ENCODE results near the gene PTPRD.

PTPRD gene

DNA sequence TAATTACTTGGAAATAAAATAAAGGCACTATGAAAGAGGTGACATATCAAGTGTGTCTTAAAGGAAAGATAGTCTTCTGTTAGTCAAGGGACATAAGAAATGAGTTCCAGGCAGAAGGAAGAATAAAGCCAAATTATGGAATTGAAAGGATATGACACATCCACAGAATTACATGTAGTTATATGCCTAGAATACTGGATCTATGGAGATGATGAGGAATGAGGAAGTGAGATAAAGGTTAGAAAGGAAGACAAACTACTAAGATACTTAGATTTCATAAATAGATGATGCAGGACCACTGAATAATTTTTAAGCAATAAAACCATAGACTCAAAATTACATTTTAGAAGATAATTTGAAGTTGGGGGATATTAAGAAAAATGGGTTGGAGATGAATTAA, 609.8 kb downstream of the PTPRD start:
- H3K4me1 Mint-ChIP-seq = no peaks in the 10 kb centered on the region
- H3K9me3 Mint-ChIP-seq = no peaks in the 10 kb centered on the region
- H3K36me3 Mint-ChIP-seq (ENCODE audit: low read depth) = no peaks in the 10 kb centered on the region
- no peak overlapping the region for H3K27ac Mint-ChIP-seq
- DNase-seq (no peak), ATAC-seq (no peak)
- H3K4me3 Mint-ChIP-seq = no peak overlapping the region
- no peaks in the 10 kb centered on the region for H3K27me3 Mint-ChIP-seq

DNA sequence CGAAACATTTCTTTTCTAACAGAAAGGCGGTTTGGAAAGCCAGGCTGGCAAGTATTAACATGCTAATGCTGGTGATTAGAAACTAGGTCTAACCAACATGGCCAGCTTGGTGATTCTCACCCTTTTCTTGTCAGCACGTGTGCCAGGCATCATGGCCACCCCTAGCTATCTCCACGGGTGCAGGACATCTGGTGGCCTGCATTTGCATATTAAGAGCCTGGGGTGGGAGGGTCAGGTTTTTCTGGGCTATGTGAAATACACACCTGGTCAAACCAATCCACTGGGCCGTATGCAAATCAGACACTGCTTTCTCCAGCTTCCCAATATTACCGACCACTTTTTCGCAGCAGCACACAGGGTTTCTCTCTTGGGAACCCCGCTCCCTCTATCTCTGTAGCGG, 612.1 kb downstream of the PTPRD start:
- H3K9me3 Mint-ChIP-seq = no peaks in the 10 kb centered on the region
- no peaks in the 10 kb centered on the region for H3K27me3 Mint-ChIP-seq
- H3K36me3 Mint-ChIP-seq (ENCODE audit: low read depth) = no peaks in the 10 kb centered on the region
- no peak for ATAC-seq
- no peak overlapping the region for H3K27ac Mint-ChIP-seq
- no peak for DNase-seq
- H3K4me1 Mint-ChIP-seq = no peaks in the 10 kb centered on the region
- H3K4me3 Mint-ChIP-seq = no peak overlapping the region

DNA sequence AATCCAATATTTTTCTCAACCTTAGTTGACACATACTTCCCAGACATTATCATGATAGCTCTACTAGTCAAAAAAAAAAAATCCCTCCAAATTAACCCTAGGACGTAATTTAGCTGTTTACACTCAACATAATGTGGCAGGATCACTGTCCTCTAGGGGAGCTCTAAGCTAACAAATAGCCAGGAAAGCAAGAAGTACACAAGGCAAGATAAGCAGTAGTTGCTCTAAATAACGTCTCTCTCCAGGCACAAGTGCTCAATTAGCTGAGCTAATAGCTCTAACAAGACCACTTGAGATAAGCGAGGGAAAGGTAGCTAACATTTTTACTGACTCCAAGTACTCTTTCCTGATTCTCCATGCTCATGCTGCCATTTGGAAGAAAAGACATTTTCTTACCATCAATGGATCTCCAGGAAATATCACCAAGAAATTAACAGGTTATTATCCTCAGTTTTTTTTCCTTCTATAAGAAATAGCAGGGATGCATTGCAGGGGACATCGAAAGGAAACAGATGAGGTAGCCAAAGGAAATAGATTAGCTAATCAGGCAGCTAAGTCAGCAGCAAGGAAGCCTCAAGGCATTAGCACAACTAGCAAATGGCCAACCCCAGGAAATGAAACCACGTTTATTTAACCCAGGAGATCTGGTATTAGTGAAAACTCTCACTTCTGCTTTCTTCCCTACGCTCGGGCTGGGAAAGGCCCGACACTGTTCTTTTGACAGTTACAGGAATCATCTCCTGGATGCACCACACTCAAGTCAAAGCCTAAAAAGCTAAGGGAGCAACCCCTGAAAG, 614.1 kb downstream of the PTPRD start:
- no peak overlapping the region for H3K27ac Mint-ChIP-seq
- H3K4me3 Mint-ChIP-seq = no peak overlapping the region
- ATAC-seq (no peak), DNase-seq (no peak)
- no peaks in the 10 kb centered on the region for H3K9me3 Mint-ChIP-seq
- H3K4me1 Mint-ChIP-seq = no peaks in the 10 kb centered on the region
- H3K36me3 Mint-ChIP-seq (ENCODE audit: low read depth) = no peaks in the 10 kb centered on the region
- H3K27me3 Mint-ChIP-seq = no peaks in the 10 kb centered on the region

DNA sequence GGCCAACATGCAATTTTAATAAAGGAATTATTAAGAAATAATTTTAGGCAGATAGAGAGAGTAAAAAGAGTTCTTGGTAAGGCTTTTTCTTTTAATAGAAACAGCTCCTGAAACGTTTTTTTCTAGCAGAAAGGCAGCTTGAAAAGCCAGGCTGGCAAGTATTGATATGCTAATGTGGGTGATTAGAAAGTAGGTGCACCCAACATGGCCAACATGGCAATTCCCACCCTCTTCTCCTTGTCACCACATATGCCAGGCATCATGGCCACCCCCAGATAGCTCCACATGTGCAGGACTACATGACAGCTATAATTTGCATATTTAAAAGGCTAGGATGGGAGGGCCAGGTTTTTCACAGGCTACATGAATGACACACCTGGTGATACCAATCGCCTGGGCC, 615.2 kb downstream of the PTPRD start:
- no peaks in the 10 kb centered on the region for H3K4me1 Mint-ChIP-seq
- no peaks in the 10 kb centered on the region for H3K27me3 Mint-ChIP-seq
- H3K27ac Mint-ChIP-seq = no peak overlapping the region
- DNase-seq (no peak), ATAC-seq (no peak)
- H3K36me3 Mint-ChIP-seq (ENCODE audit: low read depth) = no peaks in the 10 kb centered on the region
- H3K9me3 Mint-ChIP-seq = peaks cover 2% of the 10 kb centered on the region
- H3K4me3 Mint-ChIP-seq = no peak overlapping the region

DNA sequence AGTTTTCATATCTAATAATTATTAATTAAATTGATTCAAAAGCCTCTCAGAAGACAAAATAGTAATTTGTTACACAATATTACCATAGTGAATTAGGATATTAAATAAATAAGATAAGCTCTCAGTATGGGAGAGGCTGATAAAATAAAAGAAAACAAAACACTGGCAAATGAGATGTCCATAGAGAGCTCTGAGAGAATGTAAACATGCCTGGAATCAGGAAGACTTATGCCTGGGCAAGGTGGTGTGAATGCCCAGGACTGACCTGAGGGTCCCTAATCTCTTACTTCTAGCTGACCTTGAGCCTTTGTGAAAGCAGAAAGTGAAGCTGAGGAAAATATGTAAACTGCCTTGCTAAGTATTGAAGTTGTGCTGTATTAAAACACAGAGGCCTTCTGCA, 616.5 kb downstream of the PTPRD start:
- Mint-ChIP-seq H3K27ac (no peak overlapping the region), H3K4me1 (no peaks in the 10 kb centered on the region), H3K9me3 (peaks cover 6% of the 10 kb centered on the region), H3K27me3 (no peaks in the 10 kb centered on the region), H3K4me3 (no peak overlapping the region), H3K36me3 (ENCODE audit: low read depth) (no peaks in the 10 kb centered on the region)
- DNase-seq = no peak
- ATAC-seq = no peak

DNA sequence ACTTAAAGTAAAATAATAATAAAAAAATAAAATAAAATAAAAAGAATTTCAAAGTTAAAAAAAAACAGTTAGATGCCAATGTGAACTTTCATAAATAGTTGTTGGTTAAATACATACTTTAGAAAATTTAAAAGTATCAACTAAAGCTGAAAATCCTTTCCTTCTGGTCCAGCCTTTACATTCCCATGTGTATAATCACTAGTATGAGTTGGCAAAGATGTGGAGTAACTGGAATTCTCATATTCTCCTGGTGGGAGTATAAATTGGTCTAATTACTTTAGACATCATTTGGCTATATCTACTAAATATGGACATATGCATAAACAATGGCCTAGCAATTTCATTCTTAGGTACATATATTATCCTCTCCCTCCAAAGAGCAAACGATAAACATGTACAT, 619.9 kb downstream of the PTPRD start:
- no peaks in the 10 kb centered on the region for H3K4me1 Mint-ChIP-seq
- ATAC-seq (no peak), DNase-seq (no peak)
- peaks cover 10% of the 10 kb centered on the region for H3K9me3 Mint-ChIP-seq
- no peaks in the 10 kb centered on the region for H3K27me3 Mint-ChIP-seq
- no peaks in the 10 kb centered on the region for H3K36me3 Mint-ChIP-seq (ENCODE audit: low read depth)
- no peak overlapping the region for H3K4me3 Mint-ChIP-seq
- no peak overlapping the region for H3K27ac Mint-ChIP-seq

DNA sequence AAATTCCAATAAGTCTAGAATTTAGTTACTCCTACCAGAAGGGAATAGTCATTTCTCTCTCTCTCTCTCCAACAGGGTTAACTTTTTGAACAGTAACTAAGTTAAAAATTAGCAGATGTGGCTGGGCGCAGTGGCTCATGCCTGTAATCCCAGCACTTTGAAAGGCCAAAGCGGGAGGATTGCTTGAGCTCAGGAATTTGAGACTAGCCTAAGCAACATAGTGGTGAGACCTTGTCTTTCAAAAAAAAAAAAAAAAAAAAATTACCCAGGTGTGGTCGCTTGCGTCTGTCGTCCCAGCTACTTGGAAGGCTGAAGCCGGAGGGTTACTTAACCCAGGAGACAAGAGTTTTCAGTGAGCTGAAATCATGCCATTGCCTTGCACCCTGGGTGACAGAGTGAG, 639.7 kb downstream of the PTPRD start:
- H3K4me1 Mint-ChIP-seq = no peaks in the 10 kb centered on the region

DNA sequence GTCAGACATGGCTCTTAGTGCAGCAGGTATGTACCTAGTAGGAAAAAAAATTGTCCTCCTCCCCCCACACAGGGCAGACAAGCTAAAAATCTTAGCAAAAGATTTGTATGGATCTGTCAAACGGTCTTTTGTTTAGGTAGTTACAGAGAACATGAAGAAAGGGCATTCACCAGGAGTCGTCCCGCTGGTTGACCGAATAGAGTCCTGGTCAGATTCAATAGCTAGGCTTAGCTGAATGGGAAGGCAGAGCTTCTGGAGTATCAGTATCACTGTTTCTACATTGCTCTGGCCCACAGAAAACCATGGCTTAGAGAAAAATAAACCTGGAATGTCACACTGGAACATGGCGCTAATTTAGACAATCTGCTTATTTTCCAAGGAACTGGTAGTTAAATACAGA, 642.3 kb downstream of the PTPRD start:
- H3K4me1 Mint-ChIP-seq = no peaks in the 10 kb centered on the region
- no peaks in the 10 kb centered on the region for H3K36me3 Mint-ChIP-seq (ENCODE audit: low read depth)
- DNase-seq = no peak
- H3K27ac Mint-ChIP-seq = no peak overlapping the region
- no peak overlapping the region for H3K4me3 Mint-ChIP-seq
- no peaks in the 10 kb centered on the region for H3K27me3 Mint-ChIP-seq
- H3K9me3 Mint-ChIP-seq = peaks cover 4% of the 10 kb centered on the region
- no peak for ATAC-seq

More for the DNA sequence above, 639.7 kb downstream of the PTPRD start:
- Mint-ChIP-seq H3K4me3 (no peak overlapping the region), H3K9me3 (no peaks in the 10 kb centered on the region), H3K36me3 (ENCODE audit: low read depth) (no peaks in the 10 kb centered on the region), H3K27ac (no peak overlapping the region), H3K27me3 (no peaks in the 10 kb centered on the region)
- DNase-seq (no peak), ATAC-seq (no peak)

DNA sequence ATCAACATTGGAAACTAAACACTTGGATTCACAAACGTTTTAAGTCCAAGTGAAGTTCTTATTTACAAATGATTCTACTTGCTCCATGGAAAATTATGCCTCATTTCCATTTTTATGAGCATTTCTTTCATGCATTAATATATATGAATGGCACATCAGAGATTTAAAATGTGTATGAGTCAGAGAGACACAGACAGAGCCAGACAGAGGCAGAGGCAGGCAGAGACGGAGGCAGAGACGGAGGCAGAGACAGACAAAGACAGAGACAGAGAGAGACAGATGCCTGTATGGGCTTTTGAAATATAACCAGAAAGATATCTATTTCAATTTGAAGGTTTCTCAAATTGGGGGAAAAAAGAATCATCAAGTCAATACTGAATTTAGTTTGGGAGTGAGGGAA, 649.0 kb downstream of the PTPRD start:
- no peak for ATAC-seq
- Mint-ChIP-seq H3K27ac (no peak overlapping the region), H3K36me3 (ENCODE audit: low read depth) (no peaks in the 10 kb centered on the region), H3K4me1 (no peaks in the 10 kb centered on the region), H3K4me3 (no peak overlapping the region), H3K9me3 (peaks cover 4% of the 10 kb centered on the region), H3K27me3 (no peaks in the 10 kb centered on the region)
- DNase-seq = no peak

DNA sequence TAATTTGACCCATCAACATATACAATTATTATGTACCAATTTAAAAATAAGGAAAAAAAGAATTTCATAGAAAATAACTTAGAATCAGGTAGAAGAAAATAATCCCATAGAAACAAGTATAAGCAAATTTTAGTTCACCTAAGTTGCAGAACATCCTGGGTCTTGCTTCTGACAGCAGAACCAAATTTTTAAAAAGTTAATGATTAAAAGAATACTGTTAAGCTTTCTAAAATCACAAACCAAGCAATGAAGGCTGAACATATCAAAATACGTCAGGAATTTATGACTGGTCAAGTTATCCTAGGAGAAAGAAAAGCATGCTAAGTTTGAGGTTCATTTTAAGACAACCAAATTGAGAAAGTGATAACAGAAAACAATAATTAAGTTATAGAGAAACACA, 650.9 kb downstream of the PTPRD start:
- DNase-seq = no peak
- H3K9me3 Mint-ChIP-seq = peaks cover 4% of the 10 kb centered on the region
- H3K36me3 Mint-ChIP-seq (ENCODE audit: low read depth) = no peaks in the 10 kb centered on the region
- H3K27me3 Mint-ChIP-seq = no peaks in the 10 kb centered on the region
- no peak overlapping the region for H3K4me3 Mint-ChIP-seq
- no peaks in the 10 kb centered on the region for H3K4me1 Mint-ChIP-seq
- H3K27ac Mint-ChIP-seq = no peak overlapping the region
- no peak for ATAC-seq

DNA sequence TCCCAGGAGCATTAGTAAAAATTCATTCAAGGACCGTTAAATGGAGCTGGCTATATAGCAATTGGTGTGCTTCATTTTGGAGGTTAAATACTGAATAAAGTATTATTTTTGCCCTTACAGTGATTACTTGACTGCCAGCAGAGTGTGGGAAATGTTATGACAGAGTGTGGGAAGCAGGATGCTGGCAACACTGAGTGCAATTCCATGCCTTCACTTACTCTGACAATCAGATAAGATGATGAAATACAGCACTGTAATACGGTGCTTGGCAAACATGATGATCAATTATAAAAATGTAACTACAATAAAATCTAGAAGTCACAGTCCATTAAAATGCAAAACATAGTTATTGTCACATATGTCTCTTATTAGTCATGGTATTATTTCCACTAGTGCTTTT, 651.3 kb downstream of the PTPRD start:
- peaks cover 2% of the 10 kb centered on the region for H3K9me3 Mint-ChIP-seq
- no peak overlapping the region for H3K4me3 Mint-ChIP-seq
- H3K27me3 Mint-ChIP-seq = no peaks in the 10 kb centered on the region
- no peak overlapping the region for H3K27ac Mint-ChIP-seq
- DNase-seq = no peak
- no peaks in the 10 kb centered on the region for H3K4me1 Mint-ChIP-seq
- H3K36me3 Mint-ChIP-seq (ENCODE audit: low read depth) = no peaks in the 10 kb centered on the region
- no peak for ATAC-seq

DNA sequence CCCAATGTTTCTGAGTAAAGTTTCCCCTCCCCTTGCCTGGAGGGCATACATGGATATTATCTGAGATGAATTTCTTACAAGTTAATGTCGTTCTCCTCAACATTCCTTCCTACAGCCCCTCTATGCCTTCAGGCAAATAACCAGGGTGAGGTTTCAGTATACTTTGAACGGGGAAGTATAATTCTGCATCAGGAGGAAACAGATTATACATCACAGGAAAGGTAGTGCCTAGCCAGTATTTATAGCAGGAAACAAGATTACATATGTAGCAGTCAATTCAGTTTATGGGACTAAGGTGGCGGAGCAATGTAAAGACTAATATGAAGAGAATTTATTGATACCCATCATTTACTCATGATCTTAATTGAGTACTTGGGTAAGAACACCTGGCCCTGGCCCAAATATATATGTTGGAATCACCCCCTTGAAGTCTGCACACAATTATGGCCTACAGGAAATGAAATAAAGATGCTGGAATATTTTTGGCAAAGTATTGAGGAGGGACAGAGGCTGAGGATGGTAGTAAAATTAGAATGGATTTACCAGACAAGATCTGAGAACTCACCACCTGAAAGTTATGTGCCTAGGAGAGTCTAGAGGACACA, 661.1 kb downstream of the PTPRD start:
- H3K4me3 Mint-ChIP-seq = no peak overlapping the region
- DNase-seq (no peak), ATAC-seq (no peak)
- H3K36me3 Mint-ChIP-seq (ENCODE audit: low read depth) = no peaks in the 10 kb centered on the region
- no peaks in the 10 kb centered on the region for H3K4me1 Mint-ChIP-seq
- H3K27ac Mint-ChIP-seq = no peak overlapping the region
- H3K9me3 Mint-ChIP-seq = no peaks in the 10 kb centered on the region
- no peaks in the 10 kb centered on the region for H3K27me3 Mint-ChIP-seq

DNA sequence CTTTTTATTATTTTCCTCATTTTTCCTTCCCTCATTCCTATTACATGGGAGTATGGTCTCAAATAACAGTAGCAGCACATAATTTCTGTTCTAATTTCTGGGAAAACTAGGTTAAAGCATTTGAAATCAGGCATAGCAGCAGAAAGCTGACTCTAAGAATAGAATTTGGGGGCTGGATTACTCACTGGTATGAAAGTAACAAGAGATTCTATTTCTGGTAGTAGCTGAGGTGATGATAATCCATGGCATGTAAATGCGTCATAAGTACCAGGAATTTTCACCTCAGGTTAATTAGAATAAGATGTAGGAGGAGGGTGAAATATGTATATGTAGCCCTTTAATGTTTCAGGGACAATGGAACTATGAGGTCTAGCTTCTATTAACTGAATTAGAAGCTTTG, 662.0 kb downstream of the PTPRD start:
- no peak overlapping the region for H3K27ac Mint-ChIP-seq
- no peaks in the 10 kb centered on the region for H3K4me1 Mint-ChIP-seq
- H3K4me3 Mint-ChIP-seq = no peak overlapping the region
- H3K9me3 Mint-ChIP-seq = no peaks in the 10 kb centered on the region
- ATAC-seq = no peak
- H3K27me3 Mint-ChIP-seq = no peaks in the 10 kb centered on the region
- no peak for DNase-seq
- no peaks in the 10 kb centered on the region for H3K36me3 Mint-ChIP-seq (ENCODE audit: low read depth)

DNA sequence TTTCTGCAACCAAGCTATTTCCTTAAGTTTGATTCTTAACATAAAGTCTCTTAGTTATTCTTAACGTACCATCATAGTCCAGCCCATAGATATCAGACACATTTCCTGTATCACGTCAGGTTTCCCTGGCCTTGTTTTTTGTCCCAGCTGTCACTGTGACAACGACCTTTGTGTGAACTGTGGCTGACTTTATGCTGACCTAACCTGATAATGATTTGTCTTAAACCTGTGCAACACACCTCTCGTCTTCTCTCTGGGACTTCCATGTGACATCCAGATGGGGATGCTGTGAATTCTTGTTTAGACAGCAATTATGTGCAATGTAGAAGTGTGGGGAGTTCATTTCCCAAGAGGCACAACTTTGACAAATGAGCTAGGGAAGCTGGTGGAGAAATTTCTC, 662.8 kb downstream of the PTPRD start:
- H3K4me1 Mint-ChIP-seq = no peaks in the 10 kb centered on the region
- no peaks in the 10 kb centered on the region for H3K9me3 Mint-ChIP-seq
- no peaks in the 10 kb centered on the region for H3K36me3 Mint-ChIP-seq (ENCODE audit: low read depth)
- no peak for DNase-seq
- no peak overlapping the region for H3K4me3 Mint-ChIP-seq
- no peaks in the 10 kb centered on the region for H3K27me3 Mint-ChIP-seq
- ATAC-seq = no peak
- no peak overlapping the region for H3K27ac Mint-ChIP-seq

DNA sequence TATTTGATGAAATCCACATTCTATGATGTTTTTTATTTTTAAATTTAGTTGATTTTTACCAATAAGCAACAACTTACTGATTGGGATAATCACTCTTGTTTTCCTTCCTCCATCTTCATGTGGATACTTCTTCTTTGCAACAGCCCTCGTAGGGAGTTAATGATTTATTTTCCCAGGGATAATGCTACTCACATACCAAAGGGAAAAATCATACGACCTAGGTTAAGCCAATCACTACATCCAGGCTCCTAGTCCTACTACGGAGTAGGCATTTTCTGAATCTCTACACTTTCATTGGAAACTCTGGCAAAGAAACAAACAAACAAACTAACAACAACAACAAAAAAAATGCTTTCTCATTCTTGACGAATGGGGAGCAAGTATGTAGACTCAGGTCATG, 663.4 kb downstream of the PTPRD start:
- DNase-seq = no peak
- H3K4me1 Mint-ChIP-seq = no peaks in the 10 kb centered on the region
- no peak overlapping the region for H3K27ac Mint-ChIP-seq
- H3K9me3 Mint-ChIP-seq = no peaks in the 10 kb centered on the region
- no peaks in the 10 kb centered on the region for H3K27me3 Mint-ChIP-seq
- H3K4me3 Mint-ChIP-seq = no peak overlapping the region
- no peaks in the 10 kb centered on the region for H3K36me3 Mint-ChIP-seq (ENCODE audit: low read depth)
- no peak for ATAC-seq

DNA sequence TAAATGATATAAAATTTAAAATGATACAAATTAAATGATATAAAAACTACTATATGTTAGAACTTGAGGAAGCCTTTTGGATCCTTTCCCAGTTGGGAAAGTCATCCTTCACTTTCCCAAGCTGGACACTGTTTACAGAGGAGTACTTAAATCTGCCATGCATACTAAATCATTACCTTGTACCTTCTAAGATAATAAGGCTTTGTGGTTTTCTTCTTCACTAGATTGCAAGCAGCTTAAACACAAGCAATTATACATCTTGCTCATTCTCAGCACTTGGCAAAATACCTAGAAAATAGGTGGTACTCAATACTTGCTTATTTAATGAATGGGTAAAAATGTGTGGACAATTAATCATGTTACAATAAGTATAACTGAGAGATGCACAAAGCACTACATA, 666.8 kb downstream of the PTPRD start:
- H3K36me3 Mint-ChIP-seq (ENCODE audit: low read depth) = no peaks in the 10 kb centered on the region
- H3K27ac Mint-ChIP-seq = no peak overlapping the region
- no peak overlapping the region for H3K4me3 Mint-ChIP-seq
- no peaks in the 10 kb centered on the region for H3K4me1 Mint-ChIP-seq
- H3K27me3 Mint-ChIP-seq = no peaks in the 10 kb centered on the region
- no peaks in the 10 kb centered on the region for H3K9me3 Mint-ChIP-seq
- DNase-seq = no peak
- no peak for ATAC-seq

Data from activated naive CD8-positive, alpha-beta T cell treated with anti-CD3 and anti-CD28 coated beads, Interleukin-2, amount 50 U/mL, for 24 hours (primary cell).